PFSK-1 (cell line): ENCODE results near the gene TCF4.

Experiments
- FOXP2 ChIP-seq: optimal IDR thresholded peaks from 2 replicates; pipeline ENCODE3; 2011; ENCODE audit warnings: borderline replicate concordance, control low read depth, inconsistent platforms; ENCODE audit not compliant: insufficient read depth; ENCODE audit errors: extremely low read length, extremely low read depth
- POLR2AphosphoS5 ChIP-seq: IDR thresholded peaks from 2 replicates; pipeline ENCODE4 v1.6.1; 2012; ENCODE audit warnings: low read depth, mild to moderate bottlenecking, control low read depth, low read length, moderate library complexity
- REST ChIP-seq, 2 experiments: IDR thresholded peaks; 2 replicates each; pipeline versions ENCODE4 v1.6.1 to v1.8.0; 2011 to 2012; ENCODE audit warnings: low read depth in 2 of 2, low read length in 2 of 2, control low read depth in 1 of 2, inconsistent platforms in 1 of 2, mild to moderate bottlenecking in 1 of 2, moderate library complexity in 1 of 2; ENCODE audit not compliant: insufficient read depth in 1 of 2
- TAF1 ChIP-seq: IDR thresholded peaks from 2 replicates; pipeline ENCODE4 v1.6.1; 2012; ENCODE audit warnings: low read length, control low read depth, borderline replicate concordance; ENCODE audit not compliant: insufficient read depth

DNA sequence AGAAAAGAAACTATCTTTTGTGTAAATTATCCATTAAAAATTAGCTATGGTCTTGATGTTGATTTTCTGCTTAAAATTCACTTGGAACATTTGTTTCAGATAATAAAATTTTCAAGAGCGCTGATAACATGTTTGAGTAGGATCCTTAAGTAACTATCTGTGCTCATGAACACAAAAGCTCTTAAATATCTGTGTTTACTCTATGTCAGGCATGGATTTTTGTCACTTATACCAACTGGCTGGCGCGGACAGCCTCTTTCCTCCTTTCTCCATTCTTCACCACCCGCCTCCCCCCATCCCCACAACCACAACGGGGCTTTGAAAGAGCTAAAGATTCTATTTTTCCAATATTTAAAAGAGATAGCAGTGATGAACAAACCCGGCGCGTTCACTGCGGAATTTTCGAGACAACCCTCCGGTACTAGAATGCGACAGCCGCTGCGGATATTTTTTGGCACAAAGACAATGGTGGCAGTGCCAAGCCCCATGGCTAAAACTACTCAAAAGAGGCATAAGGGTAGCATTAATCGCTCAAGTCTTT, 181.5 kb downstream of the TCF4 start:
- TF ChIP-seq POLR2AphosphoS5 (no peak), TAF1 (no peak), FOXP2 (no peak), REST (IDR thresholded peaks at IDR 0.05; ENCODE audit: insufficient read depth in 1 of 2, low read depth in 2 of 2, low read length in 2 of 2) (no peak)
